Fibroblast of lung (primary cell): Measurements from ENCODE around the gene LSM14B.

Experiments
- CTCF ChIP-seq, 2 donors: IDR thresholded peaks in 1 of 2; conservative IDR thresholded peaks in 1 of 2; 1 replicate in 1 of 2; 2 replicates in 1 of 2; pipeline ENCODE4 v1.5.1; 2011 to 2012; ENCODE audit warnings: low read length in 2 of 2, control low read depth in 1 of 2, inconsistent platforms in 1 of 2, low read depth in 1 of 2, mild to moderate bottlenecking in 1 of 2
- EZH2 ChIP-seq: IDR thresholded peaks from 2 replicates; pipeline ENCODE4 v1.5.1; 2012; ENCODE audit warnings: low read length, control low read depth, mild to moderate bottlenecking; ENCODE audit errors: missing control alignments

GRCh38 chr20:62085206-62085605 is 37.1 kb upstream of the LSM14B start:
- no peak for TF ChIP-seq CTCF (conservative IDR thresholded peaks at IDR 0.05 in 1 of 2, IDR thresholded peaks at IDR 0.05 in 1 of 2; ENCODE audit: low read depth in 1 of 2, low read length in 2 of 2)
- no peak for TF ChIP-seq EZH2
